ENCODE data around the gene HSH2D.

The HSH2D gene

DNA sequence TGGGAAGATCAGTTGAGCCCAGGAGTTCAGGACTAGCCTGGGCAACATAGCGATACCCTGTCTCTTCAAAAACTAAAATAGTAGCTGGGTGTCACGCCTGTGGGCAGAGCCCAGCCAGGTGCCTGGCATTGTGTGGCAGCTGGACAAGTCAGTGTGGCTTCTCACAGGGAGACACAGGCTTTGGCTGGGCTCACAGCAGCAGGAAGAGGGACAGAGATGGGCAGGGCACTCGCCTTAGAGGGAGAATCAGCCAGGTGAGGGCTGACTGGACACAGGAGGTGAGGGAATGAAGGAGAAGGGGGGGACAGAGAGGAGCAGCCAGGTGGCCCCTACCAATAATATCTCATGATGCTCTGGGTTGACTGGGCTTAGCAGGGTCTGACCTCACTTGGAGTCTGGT is 45.0 kb downstream of the HSH2D start:
- TF ChIP-seq, protein P1, sequence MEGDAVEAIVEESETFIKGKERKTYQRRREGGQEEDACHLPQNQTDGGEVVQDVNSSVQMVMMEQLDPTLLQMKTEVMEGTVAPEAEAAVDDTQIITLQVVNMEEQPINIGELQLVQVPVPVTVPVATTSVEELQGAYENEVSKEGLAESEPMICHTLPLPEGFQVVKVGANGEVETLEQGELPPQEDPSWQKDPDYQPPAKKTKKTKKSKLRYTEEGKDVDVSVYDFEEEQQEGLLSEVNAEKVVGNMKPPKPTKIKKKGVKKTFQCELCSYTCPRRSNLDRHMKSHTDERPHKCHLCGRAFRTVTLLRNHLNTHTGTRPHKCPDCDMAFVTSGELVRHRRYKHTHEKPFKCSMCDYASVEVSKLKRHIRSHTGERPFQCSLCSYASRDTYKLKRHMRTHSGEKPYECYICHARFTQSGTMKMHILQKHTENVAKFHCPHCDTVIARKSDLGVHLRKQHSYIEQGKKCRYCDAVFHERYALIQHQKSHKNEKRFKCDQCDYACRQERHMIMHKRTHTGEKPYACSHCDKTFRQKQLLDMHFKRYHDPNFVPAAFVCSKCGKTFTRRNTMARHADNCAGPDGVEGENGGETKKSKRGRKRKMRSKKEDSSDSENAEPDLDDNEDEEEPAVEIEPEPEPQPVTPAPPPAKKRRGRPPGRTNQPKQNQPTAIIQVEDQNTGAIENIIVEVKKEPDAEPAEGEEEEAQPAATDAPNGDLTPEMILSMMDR (IDR thresholded peaks at IDR 0.05; ENCODE audit: unreplicated experiment in 3 of 3) = no peak
- Mint-ChIP-seq H3K36me3 (ENCODE audit: low read depth) (peaks cover 43% of the 10 kb centered on the region), H3K4me3 (peak overlapping the region; percentile 21 to 60 (median 49)), H3K27me3 (ENCODE audit: low read depth) (peaks cover 5% of the 10 kb centered on the region), H3K9me3 (no peaks in the 10 kb centered on the region), H3K27ac (no peak overlapping the region), H3K4me1 (peaks cover 15% of the 10 kb centered on the region)

DNA sequence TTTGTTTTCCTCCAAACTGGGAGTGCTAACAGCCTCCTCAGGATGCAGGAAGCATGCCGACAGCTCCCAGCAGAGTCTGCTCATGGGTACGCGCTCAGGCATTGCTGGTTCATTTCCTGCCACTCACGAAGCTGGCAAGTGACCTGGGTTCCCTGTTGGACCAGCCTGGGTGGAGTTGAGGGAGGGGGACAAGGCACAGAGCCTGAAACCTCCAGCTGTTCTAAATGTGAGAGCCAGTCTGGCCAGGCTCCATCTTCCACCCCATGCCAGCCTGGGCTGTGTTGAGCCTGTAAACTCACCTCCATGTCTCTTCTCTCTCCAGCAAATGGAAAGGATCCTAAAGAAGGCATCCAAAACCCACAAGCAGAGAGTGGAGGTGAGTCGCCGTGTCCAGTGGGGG is 46.7 kb downstream of the HSH2D start:
- Mint-ChIP-seq H3K4me3 (peak overlapping the region in 1 of 3 experiments; percentile 32), H3K27ac (no peak overlapping the region), H3K9me3 (no peaks in the 10 kb centered on the region), H3K36me3 (ENCODE audit: low read depth) (peaks cover 41% of the 10 kb centered on the region), H3K27me3 (ENCODE audit: low read depth) (peaks cover under 1% of the 10 kb centered on the region), H3K4me1 (peaks cover 11% of the 10 kb centered on the region)
- TF ChIP-seq, protein P1 (IDR thresholded peaks at IDR 0.05; ENCODE audit: unreplicated experiment in 3 of 3) = no peak

DNA sequence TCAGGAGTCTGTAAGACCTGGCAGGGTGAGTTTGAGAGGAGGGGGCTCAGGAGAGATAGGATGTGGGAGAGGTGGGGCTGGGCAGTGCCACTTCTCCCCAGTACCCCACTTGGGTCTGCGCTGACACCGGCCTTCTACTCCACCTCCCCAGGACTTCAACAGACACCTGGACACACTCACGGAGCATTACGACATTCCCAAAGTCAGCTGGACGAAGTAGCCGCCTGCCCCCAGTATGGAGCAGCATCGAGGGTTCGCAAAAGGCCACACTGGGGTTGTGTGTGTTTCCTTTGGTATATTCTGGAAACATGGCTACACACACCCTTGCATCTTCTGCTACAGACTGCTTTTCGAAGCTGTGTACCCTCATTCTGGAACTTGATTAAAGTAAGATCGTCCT is 47.3 kb downstream of the HSH2D start:
- H3K4me3 Mint-ChIP-seq = no peak overlapping the region
- H3K27ac Mint-ChIP-seq = no peak overlapping the region
- peaks cover 36% of the 10 kb centered on the region for H3K36me3 Mint-ChIP-seq (ENCODE audit: low read depth)
- no peaks in the 10 kb centered on the region for H3K9me3 Mint-ChIP-seq
- H3K4me1 Mint-ChIP-seq = peaks cover 6% of the 10 kb centered on the region
- TF ChIP-seq, protein P1 (IDR thresholded peaks at IDR 0.05; ENCODE audit: unreplicated experiment in 3 of 3) = no peak
- H3K27me3 Mint-ChIP-seq (ENCODE audit: low read depth) = no peaks in the 10 kb centered on the region

DNA sequence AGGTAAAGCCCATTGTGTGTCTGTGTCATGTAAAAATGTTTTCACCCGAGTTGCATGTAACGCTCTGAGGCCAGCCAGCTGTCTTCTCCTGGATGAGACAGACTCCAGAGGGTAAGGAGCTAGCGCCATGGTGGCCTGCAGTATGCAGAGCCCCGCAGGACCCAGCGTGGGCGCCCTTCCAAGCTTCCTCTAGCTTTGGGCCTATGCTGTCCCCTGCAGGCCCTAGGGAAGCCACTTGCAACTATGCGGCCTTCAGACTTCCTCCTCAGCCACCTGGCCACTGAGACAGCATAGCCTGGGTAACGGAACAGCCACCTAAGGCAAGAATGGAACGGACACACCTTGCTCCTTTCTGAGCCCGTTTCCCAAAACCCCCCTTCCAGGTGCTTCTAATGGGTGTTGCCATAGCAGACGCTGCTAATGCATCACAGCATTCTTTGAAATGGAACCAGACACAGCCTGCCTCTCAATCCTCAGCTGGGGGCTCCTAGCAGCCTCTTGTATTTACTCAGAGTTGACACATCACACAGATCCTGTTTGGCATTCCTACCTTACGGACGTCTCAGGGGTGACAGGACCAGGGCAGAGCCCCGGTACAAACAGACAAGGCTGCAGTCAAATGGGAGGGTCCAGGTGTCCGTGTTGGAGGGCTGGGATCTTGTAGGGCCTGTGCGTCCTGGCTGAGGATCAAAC is 47.9 kb downstream of the HSH2D start:
- Mint-ChIP-seq H3K27me3 (ENCODE audit: low read depth) (no peaks in the 10 kb centered on the region), H3K9me3 (no peaks in the 10 kb centered on the region), H3K4me3 (peak overlapping the region in 1 of 3 experiments; percentile 38), H3K4me1 (peaks cover 4% of the 10 kb centered on the region), H3K36me3 (ENCODE audit: low read depth) (peaks cover 33% of the 10 kb centered on the region), H3K27ac (no peak overlapping the region)
- TF ChIP-seq, protein P1 (IDR thresholded peaks at IDR 0.05; ENCODE audit: unreplicated experiment in 3 of 3) = no peak

DNA sequence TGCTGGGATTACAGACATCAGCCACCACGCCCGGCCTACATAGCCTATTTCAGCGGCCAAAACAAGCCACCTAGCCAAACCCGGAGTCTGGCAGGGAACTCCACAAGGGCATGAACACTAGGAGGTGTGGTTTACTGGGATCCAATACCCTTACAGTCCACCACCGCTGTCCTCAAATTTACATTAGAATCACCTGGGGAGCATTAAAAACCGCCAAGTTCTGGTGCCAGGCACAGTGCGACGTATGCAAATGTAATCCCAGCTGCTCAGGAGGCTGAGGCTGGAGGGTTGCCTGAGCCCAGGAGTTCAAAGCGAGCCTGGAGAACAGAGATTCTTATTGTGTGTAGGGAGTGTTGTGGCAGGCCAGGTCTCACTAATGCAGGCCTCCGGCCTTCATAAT is 50.0 kb downstream of the HSH2D start:
- H3K27me3 Mint-ChIP-seq (ENCODE audit: low read depth) = no peaks in the 10 kb centered on the region
- no peak overlapping the region for H3K27ac Mint-ChIP-seq
- H3K36me3 Mint-ChIP-seq (ENCODE audit: low read depth) = peaks cover 19% of the 10 kb centered on the region
- TF ChIP-seq, protein P1 (IDR thresholded peaks at IDR 0.05; ENCODE audit: unreplicated experiment in 3 of 3) = no peak
- no peak overlapping the region for H3K4me3 Mint-ChIP-seq
- H3K4me1 Mint-ChIP-seq = peaks cover 13% of the 10 kb centered on the region
- H3K9me3 Mint-ChIP-seq = no peaks in the 10 kb centered on the region

DNA sequence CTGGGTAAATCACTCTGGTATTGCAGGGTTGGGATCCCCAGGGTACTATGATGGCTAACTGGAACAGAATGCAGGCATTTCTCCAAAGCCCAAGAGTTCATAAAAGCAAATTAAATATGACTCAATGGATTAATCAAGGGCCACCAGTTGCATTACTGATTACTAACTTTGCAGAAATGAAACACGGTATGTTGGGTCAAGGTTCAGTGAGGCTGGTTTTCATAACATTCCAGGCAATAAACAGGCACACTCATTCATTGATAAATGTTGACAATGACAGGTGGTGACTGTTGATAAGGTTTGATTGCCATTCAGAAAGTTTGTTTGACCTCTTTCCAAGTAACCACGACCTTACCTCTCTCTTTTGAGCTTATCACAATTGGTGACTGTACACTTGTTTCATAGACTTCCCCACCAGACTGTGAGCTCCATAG is 53.7 kb downstream of the HSH2D start:
- Mint-ChIP-seq H3K27me3 (ENCODE audit: low read depth) (no peaks in the 10 kb centered on the region), H3K4me1 (peaks cover 34% of the 10 kb centered on the region), H3K4me3 (peak overlapping the region; percentile 89 to 94 (median 91)), H3K27ac (peak overlapping the region; percentile 95 to 96 (median 96)), H3K9me3 (no peaks in the 10 kb centered on the region), H3K36me3 (ENCODE audit: low read depth) (peaks cover 10% of the 10 kb centered on the region)
- TF ChIP-seq, protein P1 (IDR thresholded peaks at IDR 0.05; ENCODE audit: unreplicated experiment in 3 of 3) = no peak

All from nephron (organoid).